ENCODE results near the gene SPINK6.

GRCh38 chr5:148202531-148203203 is at the start of gene SPINK6:
- TF ChIP-seq POLR2A (IDR thresholded peaks at IDR 0.05; ENCODE audit: low read depth) (no peak), EP300 (IDR thresholded peaks at IDR 0.05) (no peak), CTCF (IDR thresholded peaks at IDR 0.05) (no peak)

Measured in esophagus muscularis mucosa (tissue), 4 donors.